ENCODE measurements around the gene CCDC149. TPM values are rescaled to one million over a fixed set of nuclear protein-coding genes. Genes with fewer than 3 reads are reported as not detected.
A peak's percentile ranks its signal among the peaks of the same experiment; 100 is the strongest.

CCDC149 gene
- polyA plus RNA-seq (2013, experiment 1 of 2) = 2.3 TPM
- 2.4 TPM for polyA plus RNA-seq (2013, experiment 2 of 2)

DNA sequence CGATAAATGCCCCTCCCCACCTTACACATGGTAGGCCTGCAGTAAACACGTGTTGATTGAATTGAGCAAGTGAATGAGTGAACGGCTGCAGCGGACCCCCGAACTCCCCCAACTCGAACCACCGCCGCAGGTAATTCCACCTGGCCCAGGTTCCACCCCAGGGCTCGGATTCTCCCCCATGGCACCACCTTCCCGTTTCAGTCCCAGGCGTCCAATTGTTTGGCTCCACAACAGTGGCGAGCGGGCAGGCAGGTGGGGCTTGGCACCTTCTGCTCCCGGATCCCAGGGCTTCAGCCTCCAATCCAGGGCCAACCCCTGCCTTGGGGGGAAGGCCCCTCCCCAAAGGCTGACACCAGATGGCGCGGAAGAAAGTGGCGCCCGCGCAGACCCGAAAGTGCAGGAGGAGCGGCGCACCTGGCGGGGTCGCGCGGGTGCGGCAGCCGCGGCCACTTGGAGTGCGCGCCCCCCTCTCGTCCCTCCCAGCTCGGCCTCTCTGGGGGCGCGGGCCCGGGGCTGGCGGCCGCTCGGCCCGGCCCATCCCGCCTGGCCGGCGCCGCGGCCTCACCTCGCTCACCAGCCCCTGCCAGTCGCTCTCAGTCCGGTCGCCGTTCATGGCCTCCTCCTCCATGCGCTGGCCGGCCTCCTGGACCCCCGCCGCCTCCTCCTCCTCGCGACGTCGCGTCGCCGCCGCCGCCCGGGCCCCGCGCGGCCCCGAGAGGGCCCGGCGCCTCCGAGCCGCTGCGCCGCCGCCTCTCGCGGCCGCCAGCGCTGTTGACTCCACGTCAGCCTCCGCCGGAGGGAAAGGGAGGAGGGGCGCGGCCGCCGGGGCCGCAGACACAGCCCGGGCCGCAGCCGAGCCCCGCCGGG, at the start of gene CCDC149:
Gene CCDC149 (minus strand): TSS at position 791 of the 867 bp plus-strand sequence. CDS start 178 bp downstream, at position 613.
- Histone ChIP-seq H3K79me1 (ENCODE audit: low read length) (no peaks in the 10 kb centered on the region), H4K8ac (ENCODE audit: low read depth, low read length) (no peak within 1 kb of the TSS), H3K4me3 (ENCODE audit: low read length) (peak within 1 kb of the TSS; percentile 35), H3K23ac (ENCODE audit: low read length) (no peak within 1 kb of the TSS), H3K18ac (ENCODE audit: low read length) (peak within 1 kb of the TSS; percentile 25), H3K56ac (ENCODE audit: low read length) (peak within 1 kb of the TSS; percentile 86), H3K79me2 (ENCODE audit: control insufficient read depth, insufficient read depth, low read length) (no peaks in the 10 kb centered on the region), H2BK120ac (ENCODE audit: low read depth, low read length) (peak within 1 kb of the TSS; percentile 17), H2BK5ac (ENCODE audit: low read length) (no peak within 1 kb of the TSS), H3K27ac (ENCODE audit: low read depth, low read length) (peak within 1 kb of the TSS; percentile 21), H3K4ac (ENCODE audit: low read depth, low read length) (peak within 1 kb of the TSS; percentile 46), H3K9ac (ENCODE audit: low read length) (peak within 1 kb of the TSS; percentile 73), H3K4me2 (ENCODE audit: low read length) (peak within 1 kb of the TSS; percentile 64), H3K4me1 (ENCODE audit: control insufficient read depth, low read depth, low read length) (no peaks in the 10 kb centered on the region), H3K36me3 (ENCODE audit: control insufficient read depth, insufficient read depth, low read length) (no peaks in the 10 kb centered on the region), H2AK5ac (ENCODE audit: low read length) (no peak within 1 kb of the TSS), H4K5ac (ENCODE audit: low read length) (no peak within 1 kb of the TSS), H2BK15ac (replicated peaks; ENCODE audit: low read depth) (no peak within 1 kb of the TSS), H3K27me3 (ENCODE audit: insufficient read depth, low read length, poor library complexity) (no peaks in the 10 kb centered on the region)
- peak; percentile 89 for DNase-seq
- no CpG with 5 or more reads among the region's 92 CpGs for WGBS (ENCODE audit: extremely low coverage, insufficient coverage, low lambda C conversion rate)

DNA sequence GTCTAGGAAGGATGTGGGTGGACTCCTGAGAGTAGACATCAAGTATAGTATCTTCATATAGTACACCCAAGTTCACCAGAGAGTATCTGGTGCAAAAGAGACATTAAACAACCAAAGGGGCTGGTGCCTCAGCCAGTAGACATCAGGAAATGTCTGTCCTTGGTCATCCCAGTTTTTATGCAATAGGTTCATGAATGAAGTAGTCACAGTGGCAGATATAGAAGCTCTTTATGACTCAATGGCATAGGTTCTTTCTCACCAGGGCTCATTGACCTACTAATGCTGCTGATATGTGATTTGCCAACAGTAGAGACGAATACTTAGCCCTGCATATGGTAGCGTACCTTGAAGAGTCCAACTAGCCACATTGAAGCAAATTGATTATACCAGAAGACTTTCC, 45.0 kb upstream of the CCDC149 start:
- H3K4me2 ChIP-seq (ENCODE audit: low read length) = no peak overlapping the region
- no peak overlapping the region for H3K4me3 ChIP-seq (ENCODE audit: low read length)
- H3K4ac ChIP-seq (ENCODE audit: low read depth, low read length) = no peak overlapping the region
- DNase-seq = no peak
- H3K79me2 ChIP-seq (ENCODE audit: control insufficient read depth, insufficient read depth, low read length) = no peaks in the 10 kb centered on the region
- no peak overlapping the region for H3K56ac ChIP-seq (ENCODE audit: low read length)
- H2BK120ac ChIP-seq (ENCODE audit: low read depth, low read length) = no peak overlapping the region
- H2AK5ac ChIP-seq (ENCODE audit: low read length) = no peak overlapping the region
- H2BK5ac ChIP-seq (ENCODE audit: low read length) = no peak overlapping the region
- no peak overlapping the region for H3K9ac ChIP-seq (ENCODE audit: low read length)
- no peaks in the 10 kb centered on the region for H3K79me1 ChIP-seq (ENCODE audit: low read length)
- no peaks in the 10 kb centered on the region for H3K27me3 ChIP-seq (ENCODE audit: insufficient read depth, low read length, poor library complexity)
- H3K4me1 ChIP-seq (ENCODE audit: control insufficient read depth, low read depth, low read length) = no peaks in the 10 kb centered on the region
- H3K27ac ChIP-seq (ENCODE audit: low read depth, low read length) = no peak overlapping the region
- no peak overlapping the region for H3K23ac ChIP-seq (ENCODE audit: low read length)
- H3K18ac ChIP-seq (ENCODE audit: low read length) = no peak overlapping the region
- no CpG with 5 or more reads among the region's 2 CpGs for whole genome bisulfite sequencing (ENCODE audit: extremely low coverage, insufficient coverage, low lambda C conversion rate)
- no peaks in the 10 kb centered on the region for H3K36me3 ChIP-seq (ENCODE audit: control insufficient read depth, insufficient read depth, low read length)
- no peak overlapping the region for H2BK15ac ChIP-seq (replicated peaks; ENCODE audit: low read depth)
- H4K5ac ChIP-seq (ENCODE audit: low read length) = no peak overlapping the region
- H4K8ac ChIP-seq (ENCODE audit: low read depth, low read length) = no peak overlapping the region

DNA sequence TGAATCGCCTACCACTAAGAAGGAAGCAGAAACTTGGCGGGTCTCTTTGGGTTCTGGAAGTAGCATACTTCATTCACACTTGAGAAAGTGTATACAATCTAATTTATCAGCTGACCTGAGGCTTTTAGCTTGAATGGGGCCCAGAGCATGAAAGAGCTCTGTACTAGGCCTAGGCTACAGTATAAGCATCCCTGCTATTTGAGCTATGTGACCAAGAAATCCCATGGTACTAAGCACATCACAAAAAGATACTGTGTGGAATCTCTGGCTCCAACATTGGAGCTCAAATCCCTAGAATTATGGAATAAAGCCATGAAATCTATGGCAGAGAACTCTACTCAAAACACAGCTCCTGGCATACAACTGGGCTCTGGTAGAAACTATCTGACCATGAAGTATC, 43.9 kb upstream of the CCDC149 start:
- no peak for DNase-seq
- H3K36me3 ChIP-seq (ENCODE audit: control insufficient read depth, insufficient read depth, low read length) = no peaks in the 10 kb centered on the region
- WGBS (ENCODE audit: extremely low coverage, insufficient coverage, low lambda C conversion rate) = no CpG with 5 or more reads among the region's 2 CpGs
- no peak overlapping the region for H2BK5ac ChIP-seq (ENCODE audit: low read length)
- H3K79me2 ChIP-seq (ENCODE audit: control insufficient read depth, insufficient read depth, low read length) = no peaks in the 10 kb centered on the region
- H3K56ac ChIP-seq (ENCODE audit: low read length) = no peak overlapping the region
- no peak overlapping the region for H4K5ac ChIP-seq (ENCODE audit: low read length)
- no peaks in the 10 kb centered on the region for H3K27me3 ChIP-seq (ENCODE audit: insufficient read depth, low read length, poor library complexity)
- no peak overlapping the region for H3K4me3 ChIP-seq (ENCODE audit: low read length)
- H2BK15ac ChIP-seq (replicated peaks; ENCODE audit: low read depth) = no peak overlapping the region
- H3K4me1 ChIP-seq (ENCODE audit: control insufficient read depth, low read depth, low read length) = no peaks in the 10 kb centered on the region
- no peak overlapping the region for H2BK120ac ChIP-seq (ENCODE audit: low read depth, low read length)
- H4K8ac ChIP-seq (ENCODE audit: low read depth, low read length) = no peak overlapping the region
- no peak overlapping the region for H3K27ac ChIP-seq (ENCODE audit: low read depth, low read length)
- no peak overlapping the region for H3K9ac ChIP-seq (ENCODE audit: low read length)
- H3K4me2 ChIP-seq (ENCODE audit: low read length) = no peak overlapping the region
- H3K79me1 ChIP-seq (ENCODE audit: low read length) = no peaks in the 10 kb centered on the region
- no peak overlapping the region for H3K23ac ChIP-seq (ENCODE audit: low read length)
- no peak overlapping the region for H3K18ac ChIP-seq (ENCODE audit: low read length)
- H3K4ac ChIP-seq (ENCODE audit: low read depth, low read length) = no peak overlapping the region
- no peak overlapping the region for H2AK5ac ChIP-seq (ENCODE audit: low read length)

DNA sequence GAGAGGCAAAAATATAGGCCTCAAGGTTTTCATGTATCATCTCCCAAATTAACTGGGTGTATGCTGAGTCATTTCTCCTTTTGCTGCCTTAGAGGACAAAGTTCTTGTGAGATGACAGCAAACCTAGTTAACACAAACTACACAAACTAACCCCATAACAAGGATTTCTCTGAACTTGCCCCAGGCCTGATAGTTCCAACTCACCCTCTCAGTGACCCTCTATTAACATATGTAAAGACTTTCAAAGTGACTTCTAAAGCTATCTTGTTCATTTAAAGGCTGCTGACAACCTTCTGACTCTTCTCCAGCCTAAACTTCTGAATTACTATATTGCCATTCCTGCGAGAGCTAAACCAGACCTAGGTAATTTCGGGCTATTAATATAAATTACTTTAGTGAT, 43.2 kb upstream of the CCDC149 start:
- Histone ChIP-seq H3K27ac (ENCODE audit: low read depth, low read length) (no peak overlapping the region), H3K27me3 (ENCODE audit: insufficient read depth, low read length, poor library complexity) (no peaks in the 10 kb centered on the region), H3K9ac (ENCODE audit: low read length) (no peak overlapping the region), H2BK15ac (replicated peaks; ENCODE audit: low read depth) (no peak overlapping the region), H3K56ac (ENCODE audit: low read length) (no peak overlapping the region), H3K79me2 (ENCODE audit: control insufficient read depth, insufficient read depth, low read length) (no peaks in the 10 kb centered on the region), H3K4me3 (ENCODE audit: low read length) (no peak overlapping the region), H4K8ac (ENCODE audit: low read depth, low read length) (no peak overlapping the region), H3K79me1 (ENCODE audit: low read length) (no peaks in the 10 kb centered on the region), H4K5ac (ENCODE audit: low read length) (no peak overlapping the region), H3K4me1 (ENCODE audit: control insufficient read depth, low read depth, low read length) (no peaks in the 10 kb centered on the region), H3K4me2 (ENCODE audit: low read length) (no peak overlapping the region), H3K4ac (ENCODE audit: low read depth, low read length) (no peak overlapping the region), H2AK5ac (ENCODE audit: low read length) (no peak overlapping the region), H3K18ac (ENCODE audit: low read length) (no peak overlapping the region), H3K23ac (ENCODE audit: low read length) (no peak overlapping the region), H3K36me3 (ENCODE audit: control insufficient read depth, insufficient read depth, low read length) (no peaks in the 10 kb centered on the region), H2BK5ac (ENCODE audit: low read length) (no peak overlapping the region), H2BK120ac (ENCODE audit: low read depth, low read length) (no peak overlapping the region)
- peak; percentile 26 for DNase-seq
- no CpG with 5 or more reads among the region's 2 CpGs for WGBS (ENCODE audit: extremely low coverage, insufficient coverage, low lambda C conversion rate)

DNA sequence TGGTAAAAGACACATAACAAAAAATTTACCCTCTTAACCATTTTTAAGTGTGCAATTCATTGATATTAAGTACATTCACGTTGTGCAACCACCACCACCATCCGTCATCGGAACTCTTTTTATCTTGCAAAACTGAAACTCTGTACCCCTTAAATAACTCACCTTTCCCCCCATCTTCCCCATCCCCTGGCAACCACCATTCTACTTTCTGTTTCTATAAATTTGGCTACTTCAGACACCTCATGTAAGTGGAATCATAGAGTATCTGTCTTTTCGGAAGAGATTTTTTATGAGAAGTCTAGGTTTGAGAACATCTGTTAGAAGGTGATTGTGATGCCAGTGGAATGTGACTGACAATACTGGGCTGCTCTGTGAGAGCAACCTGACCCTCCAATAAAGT, 39.8 kb upstream of the CCDC149 start:
- Histone ChIP-seq H2BK120ac (ENCODE audit: low read depth, low read length) (no peak overlapping the region), H3K4me3 (ENCODE audit: low read length) (no peak overlapping the region), H2BK5ac (ENCODE audit: low read length) (no peak overlapping the region), H4K8ac (ENCODE audit: low read depth, low read length) (no peak overlapping the region), H3K56ac (ENCODE audit: low read length) (no peak overlapping the region), H3K4ac (ENCODE audit: low read depth, low read length) (no peak overlapping the region), H3K4me1 (ENCODE audit: control insufficient read depth, low read depth, low read length) (no peaks in the 10 kb centered on the region), H4K5ac (ENCODE audit: low read length) (no peak overlapping the region), H3K23ac (ENCODE audit: low read length) (no peak overlapping the region), H3K9ac (ENCODE audit: low read length) (no peak overlapping the region), H3K27ac (ENCODE audit: low read depth, low read length) (no peak overlapping the region), H3K4me2 (ENCODE audit: low read length) (no peak overlapping the region), H2BK15ac (replicated peaks; ENCODE audit: low read depth) (no peak overlapping the region), H2AK5ac (ENCODE audit: low read length) (no peak overlapping the region), H3K36me3 (ENCODE audit: control insufficient read depth, insufficient read depth, low read length) (no peaks in the 10 kb centered on the region), H3K27me3 (ENCODE audit: insufficient read depth, low read length, poor library complexity) (no peaks in the 10 kb centered on the region), H3K18ac (ENCODE audit: low read length) (no peak overlapping the region), H3K79me2 (ENCODE audit: control insufficient read depth, insufficient read depth, low read length) (no peaks in the 10 kb centered on the region), H3K79me1 (ENCODE audit: low read length) (no peaks in the 10 kb centered on the region)
- DNase-seq = no peak
- WGBS (ENCODE audit: extremely low coverage, insufficient coverage, low lambda C conversion rate) = no CpG with 5 or more reads among the region's 4 CpGs

DNA sequence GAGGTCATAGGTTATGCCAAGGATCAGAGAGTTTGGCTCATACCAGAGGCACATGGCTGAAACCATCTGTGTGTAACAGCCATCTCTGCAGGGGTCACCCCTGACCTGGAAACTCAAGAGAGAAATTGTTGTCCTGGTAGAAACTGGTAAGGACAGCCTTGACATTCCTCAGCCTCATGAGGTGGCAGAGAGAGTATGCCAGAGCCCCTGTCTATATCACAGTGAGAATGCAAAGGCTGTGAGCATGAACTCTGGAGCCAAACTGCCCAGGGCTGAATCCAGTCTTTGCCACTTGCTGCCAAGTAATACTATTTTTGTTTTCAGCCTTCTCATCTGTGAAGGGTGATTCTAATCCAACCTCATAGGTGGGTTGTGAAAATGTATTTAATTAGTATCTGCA, 37.1 kb upstream of the CCDC149 start:
- H3K9ac ChIP-seq (ENCODE audit: low read length) = no peak overlapping the region
- H4K5ac ChIP-seq (ENCODE audit: low read length) = no peak overlapping the region
- H3K4me1 ChIP-seq (ENCODE audit: control insufficient read depth, low read depth, low read length) = no peaks in the 10 kb centered on the region
- H3K27ac ChIP-seq (ENCODE audit: low read depth, low read length) = no peak overlapping the region
- H3K79me1 ChIP-seq (ENCODE audit: low read length) = no peaks in the 10 kb centered on the region
- no peak overlapping the region for H3K23ac ChIP-seq (ENCODE audit: low read length)
- no peak for DNase-seq
- H3K4me2 ChIP-seq (ENCODE audit: low read length) = no peak overlapping the region
- H2BK15ac ChIP-seq (replicated peaks; ENCODE audit: low read depth) = no peak overlapping the region
- H2BK5ac ChIP-seq (ENCODE audit: low read length) = no peak overlapping the region
- H3K56ac ChIP-seq (ENCODE audit: low read length) = no peak overlapping the region
- H4K8ac ChIP-seq (ENCODE audit: low read depth, low read length) = no peak overlapping the region
- H2AK5ac ChIP-seq (ENCODE audit: low read length) = no peak overlapping the region
- no peaks in the 10 kb centered on the region for H3K27me3 ChIP-seq (ENCODE audit: insufficient read depth, low read length, poor library complexity)
- no peak overlapping the region for H2BK120ac ChIP-seq (ENCODE audit: low read depth, low read length)
- no peaks in the 10 kb centered on the region for H3K79me2 ChIP-seq (ENCODE audit: control insufficient read depth, insufficient read depth, low read length)
- H3K36me3 ChIP-seq (ENCODE audit: control insufficient read depth, insufficient read depth, low read length) = no peaks in the 10 kb centered on the region
- no peak overlapping the region for H3K4me3 ChIP-seq (ENCODE audit: low read length)
- H3K4ac ChIP-seq (ENCODE audit: low read depth, low read length) = no peak overlapping the region
- no peak overlapping the region for H3K18ac ChIP-seq (ENCODE audit: low read length)
